ENCODE data around the gene CAPN7.
A peak's percentile ranks its signal among the peaks of the same experiment; 100 is the strongest.

The CAPN7 gene

GRCh38 chr3:15204005-15204404, 2.0 kb upstream of the CAPN7 start:
- no peak for DNase-seq

GRCh38 chr3:15205482-15205933, 538 bp upstream of the CAPN7 start:
- no peak for DNase-seq

DNA sequence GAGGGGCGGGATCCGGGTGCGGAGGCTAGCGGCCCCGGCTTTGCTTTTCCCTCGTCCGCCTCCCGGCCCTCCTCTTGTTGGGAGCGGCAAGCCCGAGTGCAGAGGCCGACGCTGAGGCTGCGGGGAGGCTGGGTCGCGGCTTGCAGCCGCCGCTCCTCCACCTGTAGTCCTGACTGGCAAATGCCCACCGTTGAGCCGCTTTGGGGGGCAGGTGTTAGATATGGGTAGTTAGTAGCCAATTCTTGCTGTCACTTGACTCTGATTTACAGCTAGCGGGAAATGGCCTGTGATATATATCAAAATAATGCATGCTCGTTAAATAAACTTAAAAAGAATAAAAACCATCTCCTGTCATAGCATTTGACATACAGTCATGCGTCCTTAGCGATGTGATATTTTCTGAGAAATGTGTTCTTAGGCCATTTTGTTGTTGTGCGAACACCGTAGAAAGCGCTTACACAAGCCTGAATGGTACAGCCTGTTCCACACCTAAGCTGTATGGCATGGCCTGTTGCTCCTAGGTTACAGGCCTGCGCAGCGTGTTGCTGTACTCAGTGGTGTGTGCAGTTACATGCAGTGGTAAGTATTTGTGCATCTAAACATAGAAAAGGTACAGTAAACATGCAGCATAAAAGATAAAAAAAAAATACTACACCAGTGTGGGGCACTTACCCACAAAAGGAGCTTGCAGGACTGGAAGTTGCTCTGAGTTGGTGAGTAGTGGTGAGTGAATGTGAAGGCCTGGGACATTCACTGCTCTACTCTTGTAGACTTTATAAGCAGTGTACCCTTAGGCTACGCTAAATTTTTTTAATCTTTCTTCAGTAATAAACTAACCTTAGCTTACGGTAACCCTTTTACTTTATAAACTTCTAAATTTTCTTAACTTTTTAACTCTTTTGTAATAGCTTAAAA, 873 bp downstream of the CAPN7 start:
- DNase-seq: no peak

- no peak for DNase-seq
These were observed 1.9 kb downstream of the CAPN7 start for GRCh38 chr3:15207836-15208504.

DNA sequence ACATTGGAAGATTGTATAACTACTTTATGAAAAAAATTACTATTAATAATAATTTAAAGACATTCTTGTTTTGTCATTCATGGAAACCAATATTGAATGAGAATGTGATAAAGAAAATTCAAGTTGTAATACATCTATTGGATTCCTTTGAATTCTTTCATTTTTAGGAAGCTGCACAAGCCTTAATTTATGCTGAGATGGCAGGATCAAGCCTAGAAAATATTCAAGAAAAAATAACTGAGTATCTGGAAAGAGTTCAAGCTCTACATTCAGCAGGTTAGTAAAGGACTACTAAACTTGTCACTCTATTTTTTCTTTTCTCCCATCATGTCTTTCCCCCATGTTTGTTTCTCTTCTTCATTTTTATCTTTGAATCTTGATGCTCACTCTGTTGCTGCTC, 5.9 kb downstream of the CAPN7 start:
- no peak for DNase-seq

DNA sequence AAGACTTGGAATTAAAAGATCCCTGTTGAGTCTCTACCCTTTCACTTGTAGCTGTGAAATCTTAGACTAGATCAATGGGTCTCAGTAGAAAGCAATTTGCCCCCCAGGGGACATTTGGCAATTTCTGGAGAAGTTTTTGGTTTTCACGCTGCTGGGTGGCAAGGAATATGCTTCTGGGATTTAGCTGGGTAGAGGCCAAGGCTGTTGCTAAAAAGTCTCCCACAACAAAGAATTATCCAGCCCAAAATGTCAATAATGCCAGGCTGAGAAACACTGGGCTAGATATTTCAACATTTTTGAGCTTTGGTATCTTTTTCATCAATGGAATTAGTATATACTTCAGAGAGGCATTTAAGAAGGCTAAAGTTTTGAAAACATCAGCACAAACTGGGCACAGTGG, 8.7 kb downstream of the CAPN7 start:
- no peak for DNase-seq

DNA sequence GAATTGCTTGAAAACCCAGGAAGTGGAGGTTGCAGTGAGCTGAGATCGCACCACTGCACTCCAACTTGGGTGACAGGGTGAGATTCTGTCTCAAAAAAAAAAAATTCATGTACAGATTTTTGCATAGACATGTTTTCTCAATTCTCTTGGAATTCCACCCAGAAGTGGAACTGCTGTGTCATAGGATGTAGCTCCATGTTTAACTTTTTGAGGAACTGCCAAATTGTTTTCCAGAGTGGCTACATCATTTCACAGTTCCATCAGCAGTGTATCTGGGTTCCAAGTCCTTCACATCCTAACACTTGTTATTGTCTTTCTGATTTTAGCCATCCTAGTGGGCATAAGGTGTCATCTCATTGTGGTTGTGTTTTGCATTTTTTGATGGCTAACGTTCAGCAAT, 9.9 kb downstream of the CAPN7 start:
- no peak for DNase-seq

DNA sequence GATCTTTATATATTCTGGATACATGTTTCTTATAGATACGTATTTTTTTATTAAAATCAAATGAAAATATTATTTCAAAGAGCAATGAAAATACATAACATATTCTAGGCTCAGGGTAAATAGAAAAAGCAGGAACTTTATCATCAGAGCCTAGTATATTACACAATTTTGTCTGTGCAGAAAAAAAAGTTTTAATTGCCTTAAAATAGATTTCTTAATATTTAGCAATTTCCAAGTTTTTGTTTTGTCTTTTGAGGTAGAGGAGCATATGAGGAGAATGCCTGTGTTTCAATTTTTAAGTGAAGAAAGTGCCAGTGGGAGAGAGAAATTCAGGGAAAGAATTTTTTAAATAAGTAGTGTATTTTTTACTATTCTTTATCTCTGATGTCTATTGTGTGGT, 10.5 kb downstream of the CAPN7 start:
- DNase-seq: no peak

GRCh38 chr3:15217011-15217671, 11.1 kb downstream of the CAPN7 start:
- DNase-seq: no peak

- no peak for DNase-seq
These were observed 11.8 kb downstream of the CAPN7 start for GRCh38 chr3:15217841-15218267.

GRCh38 chr3:15218689-15219088, 12.6 kb downstream of the CAPN7 start:
- no peak for DNase-seq

GRCh38 chr3:15220056-15220455, 14.0 kb downstream of the CAPN7 start:
- DNase-seq: no peak

GRCh38 chr3:15220661-15221060, 14.6 kb downstream of the CAPN7 start:
- DNase-seq: no peak

DNA sequence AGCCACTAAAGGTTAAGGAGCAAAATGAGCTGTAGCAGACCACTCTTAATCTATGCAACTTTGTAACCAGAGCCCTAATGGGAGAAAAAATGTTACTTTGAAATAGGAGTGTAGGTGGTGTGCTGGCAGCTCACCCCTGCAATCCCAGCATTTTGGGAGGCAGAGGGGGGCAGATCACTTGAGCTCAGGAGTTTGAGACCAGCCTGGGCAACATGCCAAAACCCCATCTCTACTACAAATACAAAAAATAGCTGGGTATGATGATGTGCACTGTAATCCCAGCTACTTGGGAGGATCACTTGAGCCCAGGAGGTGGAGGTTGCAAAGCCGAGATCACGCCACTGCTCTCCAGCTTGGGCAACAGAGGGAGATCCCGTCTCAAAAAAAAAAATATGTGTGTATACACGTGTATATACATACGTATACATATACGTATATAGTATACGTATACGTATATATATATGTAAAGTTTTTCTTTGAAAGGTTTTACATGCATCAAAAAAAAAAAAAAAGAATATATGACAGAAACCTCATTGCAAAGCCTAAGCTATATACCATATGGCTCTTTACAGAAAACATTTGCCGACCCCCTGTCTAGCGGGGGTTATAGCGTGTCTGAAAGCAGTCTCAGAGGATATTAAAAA, 15.7 kb downstream of the CAPN7 start:
- no peak for DNase-seq

GRCh38 chr3:15223685-15224572, 17.9 kb downstream of the CAPN7 start:
- no peak for DNase-seq

GRCh38 chr3:15228147-15228546, 22.1 kb downstream of the CAPN7 start:
- no peak for DNase-seq

- no peak for DNase-seq
These were observed 23.2 kb downstream of the CAPN7 start for GRCh38 chr3:15229262-15229661.

DNA sequence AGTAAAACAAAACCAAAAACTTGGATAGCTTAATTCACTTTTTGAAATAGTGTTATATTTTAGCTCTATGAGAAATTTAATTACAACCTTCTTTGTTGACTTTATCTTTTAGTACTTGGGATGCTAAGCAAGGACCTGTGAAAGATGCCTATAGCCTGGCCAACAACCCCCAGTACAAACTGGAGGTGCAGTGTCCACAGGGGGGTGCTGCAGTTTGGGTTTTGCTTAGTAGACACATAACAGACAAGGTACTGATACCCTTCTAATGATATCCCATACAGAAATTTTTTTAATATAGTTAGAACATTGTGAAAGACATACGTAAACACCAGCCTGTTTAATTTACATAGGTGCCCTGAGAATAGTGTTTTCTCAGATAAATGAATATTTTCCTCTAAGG, 35.3 kb downstream of the CAPN7 start:
- DNase-seq: peak; percentile 53

GRCh38 chr3:15243822-15244482, 37.9 kb downstream of the CAPN7 start:
- DNase-seq: no peak

GRCh38 chr3:15246186-15246585, 40.1 kb downstream of the CAPN7 start:
- DNase-seq: no peak

DNA sequence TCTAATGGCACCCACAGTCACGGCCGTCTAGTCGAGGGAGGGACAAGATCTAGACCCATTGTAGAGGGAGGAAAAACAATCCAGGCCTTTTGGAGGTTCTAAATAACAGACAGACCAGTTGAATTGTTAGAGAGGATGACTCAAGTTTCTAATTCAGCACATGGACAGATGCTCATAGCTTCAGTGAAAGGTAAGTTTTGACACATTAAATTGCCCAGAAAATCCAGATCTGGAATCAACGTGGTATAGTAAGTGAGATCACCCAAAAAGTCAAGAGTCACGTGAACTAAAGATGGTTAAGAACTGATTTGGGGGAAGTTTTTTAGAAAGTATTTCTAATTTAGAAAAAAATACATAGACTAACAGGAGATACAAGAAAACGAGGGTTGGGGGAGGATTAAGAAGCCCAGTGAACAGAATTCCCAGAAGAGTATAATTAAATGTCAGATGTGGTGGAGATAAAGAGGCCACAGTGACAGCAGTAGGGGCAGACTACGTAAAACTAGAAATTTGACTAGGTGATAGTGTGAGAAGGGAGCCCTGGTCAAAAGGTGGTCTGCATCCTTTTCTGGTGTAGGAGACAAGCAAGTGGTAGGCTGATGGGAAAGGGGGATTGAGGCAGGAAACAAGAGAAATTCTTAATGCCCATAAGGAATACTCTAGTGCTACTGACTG, 47.1 kb downstream of the CAPN7 start:
- no peak for DNase-seq

Data from CD4-positive, alpha-beta T cell treated with Interleukin-15 for 1 hour (primary cell).